HG02623 (cell line): ENCODE data around the gene ADD1.
"Not testable (repeated sequence)": the region's sequence is repeated elsewhere in the genome, so short reads cannot be mapped to it uniquely, and the experiment has no call there.

ENCODE experiments used
- ATAC-seq: cut with Tn5 transposase; IDR thresholded peaks from one replicate; pipeline ENCODE4 v1.9.1; 2021; ENCODE audit warnings: moderate library complexity; ENCODE audit not compliant: unreplicated experiment

ADD1 gene

DNA sequence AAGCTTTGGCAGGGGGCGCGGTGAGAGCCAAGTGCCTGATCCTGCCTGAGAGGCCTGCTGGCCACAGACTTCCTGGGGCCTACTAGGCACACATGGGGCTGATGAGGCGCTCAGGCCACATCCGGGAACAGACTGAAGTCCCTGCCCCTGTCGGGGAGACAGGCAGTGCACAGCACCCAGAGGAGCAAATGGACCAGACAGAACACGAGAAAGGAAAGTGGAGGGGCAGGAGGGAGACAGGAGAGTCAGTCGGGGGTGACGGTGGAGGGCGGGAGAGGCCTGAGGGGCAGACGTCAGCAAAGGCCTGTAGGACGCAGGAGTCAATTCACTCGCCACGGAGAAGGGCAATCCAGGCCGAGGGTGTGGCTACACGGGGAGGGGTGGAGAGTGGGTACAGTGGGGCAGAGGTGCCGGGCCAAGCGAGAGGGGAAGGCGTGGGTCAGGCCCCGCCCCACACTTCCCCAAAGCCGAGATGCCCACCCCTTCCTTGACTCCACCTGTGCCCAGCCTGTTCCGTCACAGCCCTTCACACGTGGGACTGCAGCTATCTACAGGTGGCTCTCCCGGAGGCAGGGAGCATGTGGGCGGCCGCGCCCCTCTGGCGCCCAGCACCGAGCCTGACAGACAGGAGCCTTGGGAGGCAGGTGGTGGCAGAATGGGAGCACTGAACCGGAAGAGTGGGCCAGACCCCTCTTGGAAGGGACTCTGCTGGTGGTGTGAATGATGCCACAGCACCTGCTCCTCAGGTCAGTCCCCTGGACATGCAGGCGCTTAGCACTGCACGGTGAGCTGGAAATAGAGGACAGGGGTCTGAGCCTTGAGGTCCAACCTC is 99.1 kb downstream of the ADD1 start:
- ATAC-seq: no peak

DNA sequence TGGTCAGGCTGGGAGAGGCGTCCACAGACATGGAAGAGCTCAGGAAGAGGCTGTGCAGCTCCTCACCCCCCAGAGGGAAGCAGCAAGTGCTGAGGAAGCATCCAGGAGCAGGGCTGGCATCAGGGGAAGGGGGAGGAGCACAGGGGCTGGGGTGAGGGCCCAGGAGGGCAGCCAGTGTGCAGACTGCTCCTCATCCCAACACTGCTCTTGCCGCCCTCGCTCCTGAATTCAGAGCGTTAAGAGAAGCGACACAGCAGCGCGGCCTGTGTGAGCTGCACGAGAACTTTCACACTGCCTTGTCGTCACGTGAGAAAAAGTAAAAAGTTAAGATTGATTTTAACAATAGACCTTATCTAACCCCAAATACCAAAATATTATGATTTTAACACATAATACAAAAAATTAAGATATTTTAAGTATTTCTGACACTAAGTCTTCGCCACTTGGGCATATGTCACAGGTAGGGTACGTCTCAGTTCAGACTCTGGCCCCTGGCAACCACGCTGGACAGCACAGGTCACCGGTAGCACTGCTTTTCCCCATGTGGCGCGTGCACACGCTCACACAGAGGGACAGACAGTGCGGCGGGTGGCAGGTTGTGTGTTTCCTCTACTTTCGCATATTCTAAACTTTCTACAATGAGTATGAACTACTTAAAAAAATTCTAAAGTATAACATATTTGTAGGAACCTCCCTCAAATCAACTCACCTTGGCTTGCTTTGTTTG is 99.9 kb downstream of the ADD1 start:
- no peak for ATAC-seq

- no peak for ATAC-seq
Observed at GRCh38 chr4:2944091-2944482, 100.4 kb downstream of the ADD1 start.

DNA sequence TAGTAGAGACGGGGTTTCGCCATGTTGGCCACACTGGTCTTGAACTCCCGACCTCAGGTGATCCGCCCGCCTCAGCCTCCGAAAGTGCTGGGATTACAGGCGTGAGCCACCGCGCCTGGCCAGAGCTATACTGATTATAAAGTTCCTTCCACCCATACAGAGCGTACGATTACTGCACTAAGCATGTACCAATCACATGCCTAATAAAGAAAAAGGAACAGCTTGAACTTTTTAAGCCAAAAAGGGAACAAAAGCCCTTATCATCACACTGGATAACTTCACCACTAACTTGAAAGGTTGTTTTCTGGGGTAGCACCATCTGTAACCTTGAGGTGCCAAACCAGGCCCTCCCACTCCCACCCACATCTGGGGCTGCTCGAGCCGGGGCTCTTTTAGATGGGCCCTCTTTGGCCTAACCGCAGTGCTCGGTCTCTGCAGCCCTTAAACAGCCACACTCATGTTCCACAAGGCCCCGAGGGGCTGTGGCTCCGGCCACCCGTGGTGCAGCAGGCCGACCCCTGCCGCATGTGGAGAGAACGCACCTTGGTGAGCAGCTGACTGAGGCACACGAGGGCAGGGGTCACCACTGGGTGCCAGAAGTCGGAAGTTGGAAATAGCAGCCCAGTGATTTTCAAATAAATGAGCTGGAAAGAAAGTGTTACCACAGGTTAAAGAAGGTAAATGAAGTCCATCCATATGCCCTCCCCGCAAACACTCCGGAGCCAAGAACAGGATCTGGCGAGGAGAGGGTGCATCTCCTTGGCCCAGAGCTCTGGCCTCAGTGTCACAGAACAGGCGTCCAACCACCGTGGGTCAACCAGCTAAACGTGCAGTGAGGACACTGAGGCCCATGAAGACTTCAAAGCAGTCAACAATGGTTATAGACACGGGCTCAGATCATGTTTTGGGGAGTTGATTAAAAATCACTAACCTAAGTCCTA is 101.2 kb downstream of the ADD1 start:
- ATAC-seq: no peak

GRCh38 chr4:2945619-2946604 is 102.3 kb downstream of the ADD1 start:
- not testable (repeated sequence) for ATAC-seq

- ATAC-seq: no peak
Observed at GRCh38 chr4:2946812-2947600, 103.4 kb downstream of the ADD1 start.

DNA sequence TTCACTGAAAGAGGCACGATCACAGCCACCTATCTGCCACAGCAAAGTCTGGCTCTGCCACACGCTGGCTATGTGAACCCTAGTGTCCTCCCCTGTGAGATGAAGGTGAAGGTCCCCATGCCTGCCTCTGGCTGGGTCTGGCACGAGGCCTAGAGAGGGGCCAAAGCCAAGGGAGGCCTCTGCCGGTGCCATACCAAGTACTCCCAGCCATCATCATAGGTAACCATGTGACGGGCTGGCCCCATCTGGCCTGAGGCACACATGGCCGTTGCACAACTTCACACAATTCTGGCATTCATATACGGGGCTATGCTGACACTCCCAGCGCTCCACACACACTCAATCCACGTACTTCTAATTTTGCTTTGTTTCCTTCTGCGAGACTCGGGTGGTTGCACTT is 104.3 kb downstream of the ADD1 start:
- no peak for ATAC-seq

DNA sequence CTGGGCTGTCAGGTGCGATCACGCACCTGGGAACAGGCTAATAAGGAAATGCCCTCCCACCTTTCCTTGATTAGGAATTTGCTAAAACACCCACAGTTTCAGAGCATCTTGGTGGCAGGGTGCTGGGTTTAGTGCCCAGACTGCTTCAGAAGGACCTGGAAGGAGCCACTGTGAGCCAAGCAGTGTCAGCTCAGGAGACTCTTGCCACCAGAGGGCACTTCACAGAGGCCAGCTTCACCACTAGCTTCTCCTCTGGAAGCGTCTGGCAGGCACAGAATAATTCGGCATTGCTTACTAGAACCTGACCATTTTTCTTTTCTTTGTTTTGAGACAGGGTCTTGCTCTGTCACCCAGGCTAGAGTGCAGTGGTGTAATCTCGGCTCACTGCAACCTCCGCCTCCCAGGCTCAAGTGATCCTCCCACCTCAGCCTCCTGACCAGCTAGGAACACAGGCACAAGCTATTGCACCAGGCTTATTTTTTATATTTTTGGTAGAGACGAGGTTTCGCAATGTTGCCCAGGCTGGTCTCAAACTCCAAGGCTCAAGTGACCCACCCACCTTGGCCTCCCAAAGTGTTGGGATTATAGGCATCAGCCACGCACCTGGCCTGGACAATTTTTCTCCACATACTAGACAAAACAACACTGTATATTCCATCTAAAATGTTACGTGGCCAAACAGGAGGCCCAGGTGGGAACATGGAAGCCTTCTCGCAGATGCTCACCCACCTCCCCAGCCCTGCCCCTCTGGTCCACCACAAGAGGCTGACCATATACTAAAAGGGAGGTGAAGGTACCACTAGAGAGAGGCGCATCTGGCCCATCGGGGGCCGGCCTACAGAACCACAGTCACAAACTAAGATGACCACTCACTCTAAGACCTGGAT is 105.5 kb downstream of the ADD1 start:
- ATAC-seq: no peak

DNA sequence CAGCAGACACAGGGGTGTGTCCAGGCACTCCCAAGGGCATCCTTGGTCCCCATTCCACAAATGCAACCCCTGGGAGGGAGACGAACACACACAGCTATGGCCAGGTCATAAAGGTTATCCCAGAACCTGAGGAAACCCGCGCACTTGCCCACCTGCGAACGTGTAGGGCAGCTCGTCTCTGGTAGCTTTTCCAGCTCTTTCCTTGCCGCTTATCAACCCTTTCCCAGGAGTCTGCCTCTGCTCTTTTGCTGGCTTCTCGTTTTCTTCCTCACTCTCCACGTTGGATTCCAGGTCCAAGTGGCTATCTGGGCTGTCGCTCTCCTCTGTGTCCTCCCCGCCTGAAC is 106.1 kb downstream of the ADD1 start:
- ATAC-seq: no peak

DNA sequence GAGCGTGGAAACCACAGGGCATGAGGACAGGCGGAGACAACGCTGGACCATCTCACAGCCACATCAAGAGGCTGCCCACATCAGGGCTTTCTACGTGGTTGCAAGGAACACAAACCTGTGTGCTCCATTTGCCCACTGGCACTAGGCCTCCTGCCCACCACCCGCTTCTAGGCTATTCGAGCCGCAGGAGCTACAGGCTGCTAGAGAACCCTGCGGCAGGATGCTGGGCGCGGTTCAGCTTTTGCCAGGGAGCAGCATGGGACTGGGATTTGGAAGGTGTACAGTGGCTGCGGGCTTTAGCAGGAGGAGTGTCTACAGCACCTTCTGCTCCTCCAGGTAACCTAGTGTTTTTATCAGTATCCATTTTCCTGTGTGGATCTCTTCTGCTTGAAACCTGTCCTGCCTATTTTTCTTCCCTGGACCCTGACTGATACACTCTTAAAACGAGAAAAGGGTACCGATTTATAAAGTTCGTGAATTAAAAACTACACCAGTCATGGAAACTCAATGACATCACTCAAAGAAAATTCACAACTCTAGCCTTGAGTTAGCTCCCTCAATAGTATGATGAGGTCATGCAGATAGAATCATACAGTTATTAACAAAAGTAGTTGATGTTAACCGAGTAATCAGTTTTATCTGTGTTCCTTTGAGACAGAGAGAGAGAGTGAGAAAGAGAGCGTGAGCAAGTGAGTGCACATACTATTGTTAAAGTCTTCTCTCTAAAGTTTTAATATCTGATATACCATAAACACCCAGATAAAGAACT is 106.8 kb downstream of the ADD1 start:
- no peak for ATAC-seq

GRCh38 chr4:2953496-2953895 is 109.9 kb downstream of the ADD1 start:
- no peak for ATAC-seq

DNA sequence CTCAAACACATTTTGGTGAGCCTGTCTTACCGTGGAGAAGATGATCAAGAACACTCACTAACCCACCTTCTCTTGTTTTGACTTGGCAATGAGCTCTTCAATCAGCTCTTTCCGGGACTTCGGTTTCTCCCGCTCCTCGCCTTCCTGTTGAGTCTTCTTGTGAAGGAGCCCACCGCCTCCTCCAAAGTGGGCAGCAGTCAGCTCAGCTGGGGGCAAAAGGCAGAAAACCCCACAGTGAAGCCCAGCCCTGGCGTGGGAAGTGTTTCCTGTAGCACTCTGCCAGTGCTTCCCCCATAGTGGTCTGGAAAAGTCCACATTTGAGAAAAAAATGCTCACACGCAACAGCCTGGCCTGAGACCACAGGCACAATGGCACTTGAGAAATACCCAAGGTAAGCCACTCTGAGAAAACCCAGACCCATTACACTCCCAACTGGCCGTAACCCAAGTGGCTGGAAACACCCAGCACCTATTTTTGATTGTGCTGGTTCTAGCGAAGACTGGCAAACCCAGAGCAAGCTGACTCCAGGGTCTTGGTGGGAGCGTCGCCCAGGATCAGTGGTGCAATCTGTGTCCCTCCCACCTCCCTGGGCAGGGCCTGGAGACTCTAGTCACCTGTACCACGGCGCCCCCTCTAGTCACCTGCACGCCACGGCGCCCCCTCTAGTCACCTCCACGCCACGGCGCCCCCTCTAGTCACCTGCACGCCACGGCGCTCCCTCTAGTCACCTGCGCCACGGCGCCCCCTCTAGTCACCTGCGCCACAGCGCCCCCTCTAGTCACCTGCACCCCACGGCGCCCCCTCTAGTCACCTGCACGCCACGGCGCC is 110.9 kb downstream of the ADD1 start:
- ATAC-seq: no peak

GRCh38 chr4:2955186-2956044 is 111.8 kb downstream of the ADD1 start:
- ATAC-seq: not testable (repeated sequence)

DNA sequence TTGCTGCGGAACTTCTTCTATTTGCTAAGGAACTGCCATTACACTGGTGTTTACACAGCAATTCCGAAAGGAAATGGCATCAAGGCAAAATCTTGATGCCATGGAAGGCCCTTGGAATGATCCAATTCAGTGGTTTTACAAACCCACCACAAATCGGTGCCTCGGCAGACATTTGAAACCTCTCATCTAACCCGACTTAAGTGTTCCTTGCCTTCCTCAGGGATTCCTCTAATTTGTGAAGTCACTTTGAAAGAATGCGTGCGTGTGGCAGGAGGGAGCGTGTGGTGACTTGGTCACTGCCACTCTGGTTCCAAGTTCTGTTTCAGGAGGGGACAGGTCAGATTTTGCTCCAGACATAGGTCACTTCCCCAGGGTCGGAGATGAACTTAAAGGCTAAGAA is 114.8 kb downstream of the ADD1 start:
- no peak for ATAC-seq

- not testable (repeated sequence) for ATAC-seq
Observed at GRCh38 chr4:2960450-2960849, 116.8 kb downstream of the ADD1 start.

- no peak for ATAC-seq
Observed at GRCh38 chr4:2961421-2961810, 117.8 kb downstream of the ADD1 start.
